PC-9 (cell line): Measurements from ENCODE around the gene GPR137. TPM values are rescaled to one million over a fixed set of nuclear protein-coding genes. Genes with fewer than 3 reads are reported as not detected.

Experiments used
- BruUV-seq: library from RNA; stranded (reverse); fragments of 400-500 nt; replicated peaks from 2 replicates; lab custom pipeline; 2021; lab: Mats Ljungman, UMichigan
- CTCF ChIA-PET: fragments of 300-600 bp; sonication (Branson Sonifier 250); formaldehyde crosslinking; loops from one replicate; lab custom pipeline; 2022; ENCODE audit warnings: antibody characterized with exemption; lab: Charles Lee
- POLR2A ChIA-PET: fragments of 300-600 bp; sonication (Branson Sonifier 250); formaldehyde crosslinking; loops from one replicate; lab custom pipeline; 2022; ENCODE audit warnings: antibody characterized with exemption; ENCODE audit not compliant: unreplicated experiment; lab: Charles Lee
- DNase-seq, 2 experiments: peaks; one replicate each; pipeline versions ENCODE4 v3.0.0 to v3.0.0-alpha.2; 2015 to 2022; ENCODE audit warnings: mixed read lengths in 1 of 2
- H2AFZ ChIP-seq: fragments of 200-600 bp; sonication (generic); 2 replicates; pipeline ENCODE4 v1.8.1; 2017; ENCODE audit warnings: antibody characterized with exemption
- H3F3A ChIP-seq: fragments of 200-600 bp; sonication (generic); 2 replicates; pipeline ENCODE4 v1.8.1; 2017; ENCODE audit warnings: antibody characterized with exemption, mild to moderate bottlenecking, low read depth; ENCODE audit not compliant: insufficient read depth
- H3K27ac ChIP-seq: fragments of 200-600 bp; sonication (generic); 2 replicates; pipeline ENCODE4 v1.6.1; 2016; ENCODE audit warnings: mixed run types
- H3K27me3 ChIP-seq: fragments of 200-600 bp; sonication (generic); 2 replicates; pipeline ENCODE4 v1.6.1; 2016; ENCODE audit warnings: low read depth, mixed run types; ENCODE audit not compliant: insufficient read depth
- H3K36me3 ChIP-seq: fragments of 200-600 bp; sonication (generic); 2 replicates; pipeline ENCODE4 v1.6.1; 2016; ENCODE audit warnings: low read depth, mixed run types
- H3K4me1 ChIP-seq: fragments of 200-600 bp; sonication (generic); replicated peaks from 2 replicates; pipeline ENCODE4 v1.6.1; 2016; ENCODE audit warnings: mixed run types; ENCODE audit not compliant: insufficient read depth
- H3K4me2 ChIP-seq: fragments of 200-600 bp; sonication (generic); 2 replicates; pipeline ENCODE4 v1.6.1; 2017; ENCODE audit warnings: mixed run types
- H3K4me3 ChIP-seq: fragments of 200-600 bp; sonication (generic); 2 replicates; pipeline ENCODE4 v1.6.1; 2016; ENCODE audit warnings: mixed run types
- H3K79me2 ChIP-seq: fragments of 200-600 bp; sonication (generic); 2 replicates; pipeline ENCODE4 v1.6.1; 2017; ENCODE audit warnings: low read depth, mixed run types
- H3K9me2 ChIP-seq: fragments of 200-600 bp; sonication (generic); 2 replicates; pipeline ENCODE4 v1.8.1; 2017; ENCODE audit warnings: mild to moderate bottlenecking; ENCODE audit not compliant: insufficient read depth
- H3K9me3 ChIP-seq: fragments of 200-600 bp; sonication (generic); 2 replicates; pipeline ENCODE4 v1.8.1; 2016; ENCODE audit warnings: low read depth; ENCODE audit not compliant: insufficient read depth
- H4K20me1 ChIP-seq: fragments of 200-600 bp; sonication (generic); 2 replicates; pipeline ENCODE4 v1.8.1; 2017; ENCODE audit not compliant: insufficient read depth
- CTCF ChIP-seq: fragments of 200-600 bp; sonication (generic); conservative IDR thresholded peaks from 2 replicates; pipeline ENCODE4 v1.6.1; 2017; ENCODE audit warnings: mixed run types, antibody characterized with exemption, mild to moderate bottlenecking, moderate library complexity
- EZH2 ChIP-seq: fragments of 200-600 bp; sonication (generic); IDR thresholded peaks from 2 replicates; pipeline ENCODE4 v1.8.0; 2017; ENCODE audit warnings: antibody characterized with exemption, low read depth
- intact Hi-C: fragments of 100-400 bp; cut with micrococcal nuclease; formaldehyde crosslinking; loops from one replicate; pipeline ENCODE4 v1.10.0; 2022; ENCODE audit not compliant: unreplicated experiment
- total RNA-seq: library from RNA; stranded (reverse); gene quantifications from 2 replicates; pipeline ENCODE4 v1.2.3, GENCODE V29; 2021

The GPR137 gene
- total RNA-seq, 1 experiment from 2014 or later = 72.8 TPM

- no peaks in the 10 kb centered on the region for H3K9me3 ChIP-seq
- H3F3A ChIP-seq = peaks cover 41% of the 10 kb centered on the region
- TSS peak; percentile 16 for BruUV-seq
- peak overlapping the region; percentile 80 for H2AFZ ChIP-seq
- peaks cover 5% of the 10 kb centered on the region; the same call in 1 of the 2 replicates for H3K4me1 ChIP-seq
- H3K4me3 ChIP-seq = peak overlapping the region; percentile 88
- peak in 1 of 2 experiments; percentile 76 for DNase-seq
- intact Hi-C loops = loop anchor here (1.0 kb wide), 2 partner anchors 48 to 49 kb away; no protein-coding TSS in a partner anchor
- peak; percentile 61 for TF ChIP-seq CTCF
- no peak for TF ChIP-seq EZH2
- H3K27ac ChIP-seq = no peak overlapping the region
- H3K4me2 ChIP-seq = peak overlapping the region; percentile 99
- H3K36me3 ChIP-seq = 0 out of 2 replicates have a peak, but pooled peaks cover 5% of the 10 kb centered on the region
- ChIA-PET CTCF (interaction anchor here (0.6 to 1.3 kb wide), 9 partner anchors 17 to 688 kb away, joined by 3 to 22 read pairs (median 4); no protein-coding TSS in a partner anchor), POLR2A (interaction anchor here (0.5 to 0.7 kb wide), 6 partner anchors 15 to 29 kb away, joined by 3 to 11 read pairs (median 6); no protein-coding TSS in a partner anchor)
- peaks cover 14% of the 10 kb centered on the region for H3K79me2 ChIP-seq
- no peaks in the 10 kb centered on the region for H3K9me2 ChIP-seq
- no peaks in the 10 kb centered on the region for H3K27me3 ChIP-seq
- peaks cover 9% of the 10 kb centered on the region; the same call in 1 of the 2 replicates for H4K20me1 ChIP-seq
Measured at GRCh38 chr11:64252003-64252872, 33.4 kb upstream of the GPR137 start.

GRCh38 chr11:64253043-64253442 is 32.6 kb upstream of the GPR137 start:
- POLR2A ChIA-PET = interaction anchor here (0.7 kb wide), 1 partner anchor 29 kb away, joined by 6 read pairs; no protein-coding TSS in a partner anchor
- H3K9me2 ChIP-seq = no peaks in the 10 kb centered on the region
- CTCF ChIA-PET = interaction anchor here (0.6 to 1.3 kb wide), 2 partner anchors 48 to 50 kb away, joined by 9 to 22 read pairs; no protein-coding TSS in a partner anchor
- intact Hi-C loops = no loop called here
- peak overlapping the region; percentile 99; the same call in 1 of the 2 replicates for H3K4me2 ChIP-seq
- H3K27me3 ChIP-seq = no peaks in the 10 kb centered on the region
- no peak overlapping the region for H2AFZ ChIP-seq
- peaks cover 9% of the 10 kb centered on the region; the same call in 1 of the 2 replicates for H4K20me1 ChIP-seq
- no peak overlapping the region for H3K27ac ChIP-seq
- H3F3A ChIP-seq = peaks cover 34% of the 10 kb centered on the region
- TF ChIP-seq CTCF (no peak), EZH2 (no peak)
- H3K4me3 ChIP-seq = peak overlapping the region; percentile 88; the same call in 1 of the 2 replicates
- no peak for DNase-seq
- H3K36me3 ChIP-seq = 0 out of 2 replicates have a peak, but pooled peaks cover 5% of the 10 kb centered on the region
- H3K79me2 ChIP-seq = peaks cover 14% of the 10 kb centered on the region
- TSS peak; percentile 1 for BruUV-seq
- no peaks in the 10 kb centered on the region; the same call in 1 of the 2 replicates for H3K4me1 ChIP-seq
- no peaks in the 10 kb centered on the region for H3K9me3 ChIP-seq

DNA sequence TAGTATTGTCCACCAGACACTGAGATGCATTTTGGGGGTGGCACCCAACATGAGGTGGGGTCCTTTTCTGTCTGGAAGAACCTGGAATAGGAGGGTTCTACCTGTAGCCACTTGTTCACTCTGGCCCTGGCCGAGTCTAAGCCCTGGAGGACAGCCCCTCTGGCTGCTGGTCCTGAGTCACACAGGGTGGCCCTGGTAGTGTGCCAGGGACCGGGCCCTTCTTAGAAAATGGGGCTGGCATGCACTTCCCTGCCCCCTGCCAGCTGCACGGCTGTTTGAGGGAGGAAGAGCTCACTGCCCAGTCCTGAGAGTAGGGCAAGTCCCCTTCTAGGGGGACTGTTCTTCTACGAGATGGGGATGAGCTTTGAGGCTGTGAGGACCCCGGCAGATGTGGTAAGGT is 32.2 kb upstream of the GPR137 start:
- Histone ChIP-seq H3F3A (peaks cover 30% of the 10 kb centered on the region), H3K9me3 (no peaks in the 10 kb centered on the region), H3K27ac (no peak overlapping the region), H2AFZ (no peak overlapping the region), H3K9me2 (no peaks in the 10 kb centered on the region), H3K4me2 (no peak overlapping the region), H3K27me3 (no peaks in the 10 kb centered on the region), H3K36me3 (0 out of 2 replicates have a peak, but pooled peaks cover 5% of the 10 kb centered on the region), H3K4me1 (no peaks in the 10 kb centered on the region; the same call in 1 of the 2 replicates), H4K20me1 (peaks cover 9% of the 10 kb centered on the region; the same call in 1 of the 2 replicates), H3K79me2 (peaks cover 14% of the 10 kb centered on the region), H3K4me3 (no peak overlapping the region)
- TF ChIP-seq EZH2 (no peak), CTCF (no peak)
- DNase-seq = no peak
- intact Hi-C loops = no loop called here
- BruUV-seq = no TSS peak
- ChIA-PET CTCF (interaction anchor here (0.6 to 0.7 kb wide), 2 partner anchors 406 to 1481 kb away, joined by 3 read pairs; no protein-coding TSS in a partner anchor), POLR2A (no interaction called here)
